Small intestine (tissue), 7 donors: ENCODE data around the gene U2SURP. TPM values are rescaled to one million over a fixed set of nuclear protein-coding genes. Genes with fewer than 3 reads are reported as not detected.

ENCODE experiments used
- DNase-seq, 2 donors: peaks; one replicate each; pipeline versions ENCODE4 v3.0.0 to v3.0.0-alpha.2; 2013
- FAIRE-seq: peaks from 2 replicates; lab custom pipeline; 2012; peaks lifted over from hg19 to GRCh38; lab: Jason Lieb, UNC
- H3K27ac ChIP-seq, 3 donors: one replicate each; pipeline ENCODE4 v1.5.1; 2013; ENCODE audit warnings: low read length in 2 of 3, mild to moderate bottlenecking in 2 of 3, control low read depth in 1 of 3, inconsistent platforms in 1 of 3, low read depth in 1 of 3, moderate library complexity in 1 of 3
- H3K27me3 ChIP-seq, 3 donors: one replicate each; pipeline ENCODE4 v1.6.1; 2013; ENCODE audit warnings: low read length in 3 of 3, inconsistent platforms in 1 of 3; ENCODE audit not compliant: control insufficient read depth in 3 of 3, insufficient read depth in 3 of 3
- H3K36me3 ChIP-seq, 3 donors: one replicate each; pipeline ENCODE4 v1.6.1; 2013; ENCODE audit warnings: low read length in 3 of 3, inconsistent platforms in 1 of 3, low read depth in 1 of 3, mild to moderate bottlenecking in 1 of 3, moderate library complexity in 1 of 3; ENCODE audit not compliant: control insufficient read depth in 3 of 3, insufficient read depth in 2 of 3
- H3K4me1 ChIP-seq, 3 donors: one replicate each; pipeline ENCODE4 v1.6.1; 2013; ENCODE audit warnings: low read length in 2 of 3, inconsistent platforms in 1 of 3, low read depth in 1 of 3, mild to moderate bottlenecking in 1 of 3, moderate library complexity in 1 of 3; ENCODE audit not compliant: control insufficient read depth in 3 of 3, insufficient read depth in 2 of 3
- H3K4me3 ChIP-seq, 3 donors: one replicate each; pipeline ENCODE4 v1.5.1; 2013; ENCODE audit warnings: low read length in 3 of 3, control low read depth in 1 of 3, inconsistent platforms in 1 of 3, low read depth in 1 of 3, mild to moderate bottlenecking in 1 of 3, moderate library complexity in 1 of 3
- H3K9me3 ChIP-seq, 2 donors: one replicate each; pipeline ENCODE4 v1.6.1; 2013; ENCODE audit warnings: low read depth in 1 of 2, low read length in 1 of 2; ENCODE audit not compliant: control insufficient read depth in 2 of 2, insufficient read depth in 1 of 2
- WGBS, 3 donors: extraction: QIAGEN DNeasy Blood & Tissue Kit; methylation state at CpG; one replicate each; pipeline ENCODE4 v1.1.7; 2013; 5-methylcytosine and 5-hydroxymethylcytosine counted together
- polyA plus RNA-seq, 4 donors: library from polyadenylated mRNA; stranded (reverse) in 3 of 4; unstranded in 1 of 4; fragments of 200-250 nt in 3 of 4; fragments of 120-200 nt in 1 of 4; gene quantifications; one replicate each; pipeline versions ENCODE4 v1.2.1 to v1.2.3, GENCODE V29; 2013
- donor health status: healthy with polysubstance abuse.
- donor health status: control.
- donor health status: control.
- donor health status: Bipolar disorder and iron deficiency.
- donor health status: healthy.

Gene U2SURP
- polyA plus RNA-seq, 4 donors: 20.0 to 92.0 (median 29.2) TPM

- Histone ChIP-seq H3K36me3 (no peaks in the 10 kb centered on the region), H3K27ac (no peak overlapping the region), H3K9me3 (peaks cover 0 to 9% of the 10 kb centered on the region in 2 donors), H3K4me1 (no peaks in the 10 kb centered on the region), H3K4me3 (no peak overlapping the region), H3K27me3 (no peaks in the 10 kb centered on the region)
- DNase-seq (no peak), FAIRE-seq (no peak)
- WGBS, 3 donors: 81 to 89% (median 89%) methylated on average over 17 of the region's 17 CpGs
Observed at GRCh38 chr3:143084856-143085731, 83.7 kb downstream of the U2SURP start.

GRCh38 chr3:143088835-143089234 lies 87.5 kb downstream of the U2SURP start:
- H3K9me3 ChIP-seq: peaks cover 0 to 9% of the 10 kb centered on the region in 2 donors
- no peak overlapping the region for H3K4me3 ChIP-seq
- H3K27me3 ChIP-seq: no peaks in the 10 kb centered on the region
- no peak overlapping the region for H3K27ac ChIP-seq
- FAIRE-seq (no peak), DNase-seq (no peak)
- H3K36me3 ChIP-seq: no peaks in the 10 kb centered on the region
- H3K4me1 ChIP-seq: no peaks in the 10 kb centered on the region
- WGBS, 3 donors: 85 to 93% (median 89%) methylated on average over 1 of the region's 1 CpG

GRCh38 chr3:143089965-143090364 lies 88.6 kb downstream of the U2SURP start:
- FAIRE-seq: no peak
- WGBS, 3 donors: 94 to 98% (median 97%) methylated on average over 4 of the region's 4 CpGs

GRCh38 chr3:143090486-143090885 lies 89.1 kb downstream of the U2SURP start:
- Histone ChIP-seq H3K4me3 (no peak overlapping the region), H3K9me3 (peaks cover 0 to 4% of the 10 kb centered on the region in 2 donors), H3K4me1 (no peaks in the 10 kb centered on the region), H3K27me3 (no peaks in the 10 kb centered on the region), H3K36me3 (no peaks in the 10 kb centered on the region), H3K27ac (no peak overlapping the region)
- FAIRE-seq (no peak), DNase-seq (no peak)
- WGBS, 3 donors: 47 to 65% (median 53%) methylated on average over 5 of the region's 5 CpGs

More at GRCh38 chr3:143089965-143090364, 88.6 kb downstream of the U2SURP start:
- no peak overlapping the region for H3K4me3 ChIP-seq
- H3K36me3 ChIP-seq: no peaks in the 10 kb centered on the region
- H3K27me3 ChIP-seq: no peaks in the 10 kb centered on the region
- no peak for DNase-seq
- no peaks in the 10 kb centered on the region for H3K4me1 ChIP-seq
- no peak overlapping the region for H3K27ac ChIP-seq
- H3K9me3 ChIP-seq: peaks cover 0 to 4% of the 10 kb centered on the region in 2 donors

- Histone ChIP-seq H3K27ac (no peak overlapping the region), H3K9me3 (peaks cover 0 to 12% of the 10 kb centered on the region in 2 donors), H3K36me3 (no peaks in the 10 kb centered on the region), H3K27me3 (no peaks in the 10 kb centered on the region), H3K4me1 (no peaks in the 10 kb centered on the region), H3K4me3 (no peak overlapping the region)
- DNase-seq (no peak), FAIRE-seq (no peak)
- 75 to 88% (median 81%) methylated on average over 9 of the region's 9 CpGs for WGBS, 3 donors
Observed at GRCh38 chr3:143090976-143091837, 89.8 kb downstream of the U2SURP start.

- DNase-seq (no peak), FAIRE-seq (no peak)
- no peaks in the 10 kb centered on the region for H3K4me1 ChIP-seq
- H3K9me3 ChIP-seq: peaks cover 0 to 15% of the 10 kb centered on the region in 2 donors
- H3K27ac ChIP-seq: no peak overlapping the region
- H3K27me3 ChIP-seq: no peaks in the 10 kb centered on the region
- 64 to 70% (median 66%) methylated on average over 1 of the region's 1 CpG for WGBS, 3 donors
- H3K4me3 ChIP-seq: no peak overlapping the region
- no peaks in the 10 kb centered on the region for H3K36me3 ChIP-seq
Observed at GRCh38 chr3:143092191-143092590, 90.8 kb downstream of the U2SURP start.

- WGBS, 3 donors: 86 to 94% (median 89%) methylated on average over 2 of the region's 2 CpGs
- Histone ChIP-seq H3K9me3 (peaks cover 0 to 17% of the 10 kb centered on the region in 2 donors), H3K27me3 (no peaks in the 10 kb centered on the region), H3K4me1 (no peaks in the 10 kb centered on the region), H3K4me3 (no peak overlapping the region), H3K27ac (no peak overlapping the region), H3K36me3 (no peaks in the 10 kb centered on the region)
- DNase-seq (no peak), FAIRE-seq (no peak)
Observed at GRCh38 chr3:143095813-143096212, 94.4 kb downstream of the U2SURP start.

GRCh38 chr3:143098032-143098764 lies 96.8 kb downstream of the U2SURP start:
- H3K9me3 ChIP-seq: peaks cover 0 to 17% of the 10 kb centered on the region in 2 donors
- DNase-seq (no peak), FAIRE-seq (no peak)
- no peak overlapping the region for H3K4me3 ChIP-seq
- no peaks in the 10 kb centered on the region for H3K27me3 ChIP-seq
- no peaks in the 10 kb centered on the region for H3K4me1 ChIP-seq
- WGBS, 3 donors: 71 to 73% (median 72%) methylated on average over 5 of the region's 5 CpGs
- no peak overlapping the region for H3K27ac ChIP-seq
- H3K36me3 ChIP-seq: no peaks in the 10 kb centered on the region
